ENCODE data around the gene SERPINE1. TPM values are rescaled to one million over a fixed set of nuclear protein-coding genes. Genes with fewer than 3 reads are reported as not detected.

SERPINE1 gene
- total and polyA plus RNA-seq, 2 of the 13 experiments (the other 11 are each of a cell fraction or from before 2014, with no cell fraction given) = 21.2 to 1,576 TPM

DNA sequence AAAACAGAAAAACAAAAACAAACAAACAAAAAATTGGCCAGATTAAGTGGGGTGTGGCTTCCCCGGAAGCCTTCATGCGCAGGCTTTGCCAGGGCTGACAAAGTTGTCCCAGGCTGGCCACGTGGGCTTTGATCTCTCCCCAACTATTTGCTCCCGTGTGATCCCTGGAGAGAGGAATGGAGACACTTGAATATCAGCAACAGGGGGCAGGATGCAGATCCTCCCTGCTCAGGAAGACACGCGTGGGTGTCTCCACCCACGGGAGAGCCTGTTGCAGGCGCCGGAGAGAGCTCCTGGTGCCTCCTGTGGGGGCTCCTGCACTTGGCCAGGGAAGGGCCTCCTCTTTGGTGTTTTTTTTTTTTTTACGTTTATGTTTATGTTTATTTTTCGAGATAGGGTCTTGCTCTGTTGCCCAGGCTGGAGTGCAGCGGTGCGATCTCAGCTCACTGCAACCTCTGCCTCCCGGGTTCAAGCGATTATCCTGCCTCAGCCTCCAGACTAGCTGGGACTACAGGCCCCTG, 22.7 kb upstream of the SERPINE1 start (continued):
- TF ChIP-seq RBFOX2 (IDR thresholded peaks at IDR 0.05; ENCODE audit: low read depth, low read length) (no peak), ZNF432 (CRISPR knock-in tag; IDR thresholded peaks at IDR 0.05; ENCODE audit: borderline replicate concordance) (no peak), POGZ (CRISPR knock-in tag; IDR thresholded peaks at IDR 0.05) (0 out of 2 replicates have a peak, but pooled peaks have one; percentile 21), CREM (IDR thresholded peaks at IDR 0.05) (peak; percentile 15; the same call in 1 of the 2 replicates), CREM (CRISPR knock-in tag; IDR thresholded peaks at IDR 0.05) (no peak), KAT2B (IDR thresholded peaks at IDR 0.05; ENCODE audit: borderline replicate concordance, low read depth, low read length) (no peak), THAP11 (CRISPR knock-in tag; IDR thresholded peaks at IDR 0.05) (peak; percentile 21; the same call in 1 of the 2 replicates), ERF (CRISPR knock-in tag; IDR thresholded peaks at IDR 0.05) (no peak), GABPB1 (CRISPR knock-in tag; IDR thresholded peaks at IDR 0.05) (peak; percentile 53; the same call in 1 of the 2 replicates), ZNF773 (CRISPR knock-in tag; IDR thresholded peaks at IDR 0.05; ENCODE audit: borderline replicate concordance) (no peak), HIVEP1 (CRISPR knock-in tag; IDR thresholded peaks at IDR 0.05) (0 out of 2 replicates have a peak, but pooled peaks have one; percentile 38), ZMYM3 (CRISPR knock-in tag; IDR thresholded peaks at IDR 0.05) (no peak; the same call in 1 of the 2 replicates)
- TF ChIP-seq, protein P1, sequence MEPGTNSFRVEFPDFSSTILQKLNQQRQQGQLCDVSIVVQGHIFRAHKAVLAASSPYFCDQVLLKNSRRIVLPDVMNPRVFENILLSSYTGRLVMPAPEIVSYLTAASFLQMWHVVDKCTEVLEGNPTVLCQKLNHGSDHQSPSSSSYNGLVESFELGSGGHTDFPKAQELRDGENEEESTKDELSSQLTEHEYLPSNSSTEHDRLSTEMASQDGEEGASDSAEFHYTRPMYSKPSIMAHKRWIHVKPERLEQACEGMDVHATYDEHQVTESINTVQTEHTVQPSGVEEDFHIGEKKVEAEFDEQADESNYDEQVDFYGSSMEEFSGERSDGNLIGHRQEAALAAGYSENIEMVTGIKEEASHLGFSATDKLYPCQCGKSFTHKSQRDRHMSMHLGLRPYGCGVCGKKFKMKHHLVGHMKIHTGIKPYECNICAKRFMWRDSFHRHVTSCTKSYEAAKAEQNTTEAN (CRISPR knock-in tag; conservative IDR thresholded peaks at IDR 0.05) = peak; percentile 53
- TF ChIP-seq, protein P2, sequence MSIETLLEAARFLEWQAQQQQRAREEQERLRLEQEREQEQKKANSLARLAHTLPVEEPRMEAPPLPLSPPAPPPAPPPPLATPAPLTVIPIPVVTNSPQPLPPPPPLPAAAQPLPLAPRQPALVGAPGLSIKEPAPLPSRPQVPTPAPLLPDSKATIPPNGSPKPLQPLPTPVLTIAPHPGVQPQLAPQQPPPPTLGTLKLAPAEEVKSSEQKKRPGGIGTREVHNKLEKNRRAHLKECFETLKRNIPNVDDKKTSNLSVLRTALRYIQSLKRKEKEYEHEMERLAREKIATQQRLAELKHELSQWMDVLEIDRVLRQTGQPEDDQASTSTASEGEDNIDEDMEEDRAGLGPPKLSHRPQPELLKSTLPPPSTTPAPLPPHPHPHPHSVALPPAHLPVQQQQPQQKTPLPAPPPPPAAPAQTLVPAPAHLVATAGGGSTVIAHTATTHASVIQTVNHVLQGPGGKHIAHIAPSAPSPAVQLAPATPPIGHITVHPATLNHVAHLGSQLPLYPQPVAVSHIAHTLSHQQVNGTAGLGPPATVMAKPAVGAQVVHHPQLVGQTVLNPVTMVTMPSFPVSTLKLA (IDR thresholded peaks at IDR 0.05) = peak; percentile 41; the same call in 1 of the 2 replicates
- TF ChIP-seq, protein P3, sequence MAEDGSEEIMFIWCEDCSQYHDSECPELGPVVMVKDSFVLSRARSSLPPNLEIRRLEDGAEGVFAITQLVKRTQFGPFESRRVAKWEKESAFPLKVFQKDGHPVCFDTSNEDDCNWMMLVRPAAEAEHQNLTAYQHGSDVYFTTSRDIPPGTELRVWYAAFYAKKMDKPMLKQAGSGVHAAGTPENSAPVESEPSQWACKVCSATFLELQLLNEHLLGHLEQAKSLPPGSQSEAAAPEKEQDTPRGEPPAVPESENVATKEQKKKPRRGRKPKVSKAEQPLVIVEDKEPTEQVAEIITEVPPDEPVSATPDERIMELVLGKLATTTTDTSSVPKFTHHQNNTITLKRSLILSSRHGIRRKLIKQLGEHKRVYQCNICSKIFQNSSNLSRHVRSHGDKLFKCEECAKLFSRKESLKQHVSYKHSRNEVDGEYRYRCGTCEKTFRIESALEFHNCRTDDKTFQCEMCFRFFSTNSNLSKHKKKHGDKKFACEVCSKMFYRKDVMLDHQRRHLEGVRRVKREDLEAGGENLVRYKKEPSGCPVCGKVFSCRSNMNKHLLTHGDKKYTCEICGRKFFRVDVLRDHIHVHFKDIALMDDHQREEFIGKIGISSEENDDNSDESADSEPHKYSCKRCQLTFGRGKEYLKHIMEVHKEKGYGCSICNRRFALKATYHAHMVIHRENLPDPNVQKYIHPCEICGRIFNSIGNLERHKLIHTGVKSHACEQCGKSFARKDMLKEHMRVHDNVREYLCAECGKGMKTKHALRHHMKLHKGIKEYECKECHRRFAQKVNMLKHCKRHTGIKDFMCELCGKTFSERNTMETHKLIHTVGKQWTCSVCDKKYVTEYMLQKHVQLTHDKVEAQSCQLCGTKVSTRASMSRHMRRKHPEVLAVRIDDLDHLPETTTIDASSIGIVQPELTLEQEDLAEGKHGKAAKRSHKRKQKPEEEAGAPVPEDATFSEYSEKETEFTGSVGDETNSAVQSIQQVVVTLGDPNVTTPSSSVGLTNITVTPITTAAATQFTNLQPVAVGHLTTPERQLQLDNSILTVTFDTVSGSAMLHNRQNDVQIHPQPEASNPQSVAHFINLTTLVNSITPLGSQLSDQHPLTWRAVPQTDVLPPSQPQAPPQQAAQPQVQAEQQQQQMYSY (CRISPR knock-in tag; IDR thresholded peaks at IDR 0.05) = no peak
- TF ChIP-seq, protein P4, sequence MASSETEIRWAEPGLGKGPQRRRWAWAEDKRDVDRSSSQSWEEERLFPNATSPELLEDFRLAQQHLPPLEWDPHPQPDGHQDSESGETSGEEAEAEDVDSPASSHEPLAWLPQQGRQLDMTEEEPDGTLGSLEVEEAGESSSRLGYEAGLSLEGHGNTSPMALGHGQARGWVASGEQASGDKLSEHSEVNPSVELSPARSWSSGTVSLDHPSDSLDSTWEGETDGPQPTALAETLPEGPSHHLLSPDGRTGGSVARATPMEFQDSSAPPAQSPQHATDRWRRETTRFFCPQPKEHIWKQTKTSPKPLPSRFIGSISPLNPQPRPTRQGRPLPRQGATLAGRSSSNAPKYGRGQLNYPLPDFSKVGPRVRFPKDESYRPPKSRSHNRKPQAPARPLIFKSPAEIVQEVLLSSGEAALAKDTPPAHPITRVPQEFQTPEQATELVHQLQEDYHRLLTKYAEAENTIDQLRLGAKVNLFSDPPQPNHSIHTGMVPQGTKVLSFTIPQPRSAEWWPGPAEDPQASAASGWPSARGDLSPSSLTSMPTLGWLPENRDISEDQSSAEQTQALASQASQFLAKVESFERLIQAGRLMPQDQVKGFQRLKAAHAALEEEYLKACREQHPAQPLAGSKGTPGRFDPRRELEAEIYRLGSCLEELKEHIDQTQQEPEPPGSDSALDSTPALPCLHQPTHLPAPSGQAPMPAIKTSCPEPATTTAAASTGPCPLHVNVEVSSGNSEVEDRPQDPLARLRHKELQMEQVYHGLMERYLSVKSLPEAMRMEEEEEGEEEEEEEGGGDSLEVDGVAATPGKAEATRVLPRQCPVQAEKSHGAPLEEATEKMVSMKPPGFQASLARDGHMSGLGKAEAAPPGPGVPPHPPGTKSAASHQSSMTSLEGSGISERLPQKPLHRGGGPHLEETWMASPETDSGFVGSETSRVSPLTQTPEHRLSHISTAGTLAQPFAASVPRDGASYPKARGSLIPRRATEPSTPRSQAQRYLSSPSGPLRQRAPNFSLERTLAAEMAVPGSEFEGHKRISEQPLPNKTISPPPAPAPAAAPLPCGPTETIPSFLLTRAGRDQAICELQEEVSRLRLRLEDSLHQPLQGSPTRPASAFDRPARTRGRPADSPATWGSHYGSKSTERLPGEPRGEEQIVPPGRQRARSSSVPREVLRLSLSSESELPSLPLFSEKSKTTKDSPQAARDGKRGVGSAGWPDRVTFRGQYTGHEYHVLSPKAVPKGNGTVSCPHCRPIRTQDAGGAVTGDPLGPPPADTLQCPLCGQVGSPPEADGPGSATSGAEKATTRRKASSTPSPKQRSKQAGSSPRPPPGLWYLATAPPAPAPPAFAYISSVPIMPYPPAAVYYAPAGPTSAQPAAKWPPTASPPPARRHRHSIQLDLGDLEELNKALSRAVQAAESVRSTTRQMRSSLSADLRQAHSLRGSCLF (CRISPR knock-in tag; IDR thresholded peaks at IDR 0.05; ENCODE audit: borderline replicate concordance) = no peak
- TF ChIP-seq, protein P5, sequence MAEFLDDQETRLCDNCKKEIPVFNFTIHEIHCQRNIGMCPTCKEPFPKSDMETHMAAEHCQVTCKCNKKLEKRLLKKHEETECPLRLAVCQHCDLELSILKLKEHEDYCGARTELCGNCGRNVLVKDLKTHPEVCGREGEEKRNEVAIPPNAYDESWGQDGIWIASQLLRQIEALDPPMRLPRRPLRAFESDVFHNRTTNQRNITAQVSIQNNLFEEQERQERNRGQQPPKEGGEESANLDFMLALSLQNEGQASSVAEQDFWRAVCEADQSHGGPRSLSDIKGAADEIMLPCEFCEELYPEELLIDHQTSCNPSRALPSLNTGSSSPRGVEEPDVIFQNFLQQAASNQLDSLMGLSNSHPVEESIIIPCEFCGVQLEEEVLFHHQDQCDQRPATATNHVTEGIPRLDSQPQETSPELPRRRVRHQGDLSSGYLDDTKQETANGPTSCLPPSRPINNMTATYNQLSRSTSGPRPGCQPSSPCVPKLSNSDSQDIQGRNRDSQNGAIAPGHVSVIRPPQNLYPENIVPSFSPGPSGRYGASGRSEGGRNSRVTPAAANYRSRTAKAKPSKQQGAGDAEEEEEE (CRISPR knock-in tag; IDR thresholded peaks at IDR 0.05; ENCODE audit: borderline replicate concordance) = no peak

Data from HepG2 (cell line).